Epithelial cell of proximal tubule (primary cell): Measurements from ENCODE around the gene RGS9. TPM values are rescaled to one million over a fixed set of nuclear protein-coding genes. Genes with fewer than 3 reads are reported as not detected.
A peak's percentile ranks its signal among the peaks of the same experiment; 100 is the strongest.

ENCODE experiments used
- DNase-seq: peaks from one replicate; pipeline ENCODE4 v3.0.0-alpha.2; 2011; ENCODE audit warnings: low read depth
- H3K4me3 ChIP-seq: 2 replicates; pipeline ENCODE4 v1.5.1; 2011; ENCODE audit warnings: low read depth, mild to moderate bottlenecking, low read length
- total RNA-seq: library from RNA; depleted of rRNA; stranded (reverse); fragments of >200 nt; gene quantifications from 2 replicates; pipeline ENCODE4 v1.2.3, GENCODE V29; 2015
- TF ChIP-seq, protein P1 (sequence below): conservative IDR thresholded peaks from 2 replicates; pipeline ENCODE4 v1.5.1; 2012; ENCODE audit warnings: low read depth, mild to moderate bottlenecking, low read length

The RGS9 gene
- total RNA-seq, 1 donor from 2014 or later: 5.2 TPM

DNA sequence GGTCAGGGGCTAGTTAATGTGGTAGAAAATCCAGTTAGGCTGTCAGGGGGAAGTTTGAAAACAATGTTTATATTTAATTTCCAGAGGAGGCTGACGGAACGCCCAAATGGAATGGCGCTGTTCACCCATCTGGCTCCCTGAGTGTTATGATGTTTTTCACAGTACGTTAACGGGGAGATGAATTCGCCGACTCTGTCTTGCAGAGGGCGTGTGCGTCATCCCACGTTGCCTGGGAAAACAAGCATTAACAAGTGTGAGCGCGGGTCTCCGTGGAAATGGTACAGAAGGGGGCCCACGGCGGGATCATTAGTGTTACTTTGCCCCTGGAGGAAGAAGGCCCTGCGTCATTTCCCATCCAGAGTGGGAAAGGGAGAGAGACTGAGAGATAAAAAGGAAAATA lies 29.6 kb downstream of the RGS9 start:
- TF ChIP-seq, protein P1, sequence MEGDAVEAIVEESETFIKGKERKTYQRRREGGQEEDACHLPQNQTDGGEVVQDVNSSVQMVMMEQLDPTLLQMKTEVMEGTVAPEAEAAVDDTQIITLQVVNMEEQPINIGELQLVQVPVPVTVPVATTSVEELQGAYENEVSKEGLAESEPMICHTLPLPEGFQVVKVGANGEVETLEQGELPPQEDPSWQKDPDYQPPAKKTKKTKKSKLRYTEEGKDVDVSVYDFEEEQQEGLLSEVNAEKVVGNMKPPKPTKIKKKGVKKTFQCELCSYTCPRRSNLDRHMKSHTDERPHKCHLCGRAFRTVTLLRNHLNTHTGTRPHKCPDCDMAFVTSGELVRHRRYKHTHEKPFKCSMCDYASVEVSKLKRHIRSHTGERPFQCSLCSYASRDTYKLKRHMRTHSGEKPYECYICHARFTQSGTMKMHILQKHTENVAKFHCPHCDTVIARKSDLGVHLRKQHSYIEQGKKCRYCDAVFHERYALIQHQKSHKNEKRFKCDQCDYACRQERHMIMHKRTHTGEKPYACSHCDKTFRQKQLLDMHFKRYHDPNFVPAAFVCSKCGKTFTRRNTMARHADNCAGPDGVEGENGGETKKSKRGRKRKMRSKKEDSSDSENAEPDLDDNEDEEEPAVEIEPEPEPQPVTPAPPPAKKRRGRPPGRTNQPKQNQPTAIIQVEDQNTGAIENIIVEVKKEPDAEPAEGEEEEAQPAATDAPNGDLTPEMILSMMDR: no peak
- H3K4me3 ChIP-seq: no peak overlapping the region

DNA sequence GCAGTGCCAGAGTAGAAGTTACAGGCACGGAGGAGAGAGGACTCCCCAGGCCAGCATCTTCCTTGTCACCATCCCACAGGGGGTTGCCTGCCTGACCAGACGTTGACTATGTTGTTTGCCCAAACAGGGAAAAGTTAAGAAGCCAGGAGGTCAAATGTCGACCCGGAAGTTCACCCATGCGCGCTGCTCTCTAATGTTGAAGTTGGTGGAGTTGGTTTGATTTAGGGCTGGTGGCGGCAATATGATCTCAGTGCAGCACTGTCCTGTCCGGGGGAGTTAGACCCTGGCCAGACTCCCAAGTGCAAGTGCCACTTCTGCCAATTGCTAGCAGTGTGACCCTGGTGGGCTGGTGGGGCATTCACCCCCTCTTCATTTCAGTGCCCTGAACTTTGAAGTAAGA lies 30.4 kb downstream of the RGS9 start:
- TF ChIP-seq, protein P1: no peak
- no peak for DNase-seq
- no peak overlapping the region for H3K4me3 ChIP-seq

More for the DNA sequence above, 29.6 kb downstream of the RGS9 start:
- no peak for DNase-seq

DNA sequence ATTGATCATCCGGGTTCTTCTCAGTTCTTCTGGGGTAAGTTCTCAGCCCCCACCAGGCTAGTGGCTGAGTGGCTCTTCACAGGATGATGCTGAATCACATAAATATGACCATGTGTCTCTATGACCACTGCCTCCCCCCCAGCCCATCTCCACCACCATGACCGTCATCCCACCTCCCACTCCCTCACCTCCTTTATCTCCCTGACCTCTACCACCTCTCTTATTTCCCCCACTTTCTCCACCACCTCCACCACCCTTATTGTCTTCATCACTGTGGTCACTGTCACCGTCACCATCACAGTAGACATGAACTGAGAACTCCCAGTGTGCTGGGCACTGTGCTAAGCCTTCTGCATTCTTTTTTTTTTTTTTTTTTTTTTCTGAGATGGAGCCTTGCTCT lies 32.5 kb downstream of the RGS9 start:
- DNase-seq: no peak
- TF ChIP-seq, protein P1: no peak

DNA sequence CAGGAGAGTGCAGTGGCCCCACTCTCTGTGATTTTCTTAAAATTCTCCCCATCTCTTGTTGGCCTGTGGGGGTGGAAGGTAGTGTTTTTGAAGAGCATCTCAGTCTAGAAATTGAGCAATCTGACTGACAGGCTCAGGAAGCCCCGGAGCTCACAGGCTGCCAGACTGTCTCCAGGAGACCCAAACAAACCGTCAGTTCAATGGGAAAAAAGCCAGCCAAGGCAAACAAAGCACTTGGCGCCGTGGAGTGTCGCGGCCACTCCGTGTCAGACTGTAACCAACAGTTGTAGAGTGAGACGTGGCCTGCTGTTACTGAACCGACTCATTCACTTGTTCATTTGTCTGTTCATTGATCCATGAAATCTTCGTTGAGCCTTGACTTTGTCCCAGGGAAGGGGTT lies 33.7 kb downstream of the RGS9 start:
- TF ChIP-seq, protein P1: no peak
- DNase-seq: peak; percentile 80
- H3K4me3 ChIP-seq: no peak overlapping the region

More for the DNA sequence above, 32.5 kb downstream of the RGS9 start:
- no peak overlapping the region for H3K4me3 ChIP-seq

DNA sequence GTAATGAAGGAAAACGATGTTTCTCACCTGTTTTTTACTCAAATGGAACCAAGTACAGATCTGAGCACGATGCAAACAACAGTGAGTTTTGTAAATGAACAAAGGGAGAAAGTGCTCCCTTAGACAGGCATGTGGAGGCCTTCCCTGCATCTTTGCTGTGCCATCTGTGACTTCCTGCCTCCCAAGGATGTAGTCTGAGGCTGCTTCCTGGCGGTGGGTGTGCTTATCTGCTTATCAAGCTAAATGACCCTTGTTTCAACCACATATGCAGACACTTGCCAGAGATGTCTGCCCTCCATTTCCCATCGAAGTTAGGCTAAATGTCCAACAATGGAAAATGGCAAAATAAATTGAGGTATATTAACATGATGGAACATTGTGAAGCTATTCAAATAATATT lies 34.6 kb downstream of the RGS9 start:
- H3K4me3 ChIP-seq: no peak overlapping the region

DNA sequence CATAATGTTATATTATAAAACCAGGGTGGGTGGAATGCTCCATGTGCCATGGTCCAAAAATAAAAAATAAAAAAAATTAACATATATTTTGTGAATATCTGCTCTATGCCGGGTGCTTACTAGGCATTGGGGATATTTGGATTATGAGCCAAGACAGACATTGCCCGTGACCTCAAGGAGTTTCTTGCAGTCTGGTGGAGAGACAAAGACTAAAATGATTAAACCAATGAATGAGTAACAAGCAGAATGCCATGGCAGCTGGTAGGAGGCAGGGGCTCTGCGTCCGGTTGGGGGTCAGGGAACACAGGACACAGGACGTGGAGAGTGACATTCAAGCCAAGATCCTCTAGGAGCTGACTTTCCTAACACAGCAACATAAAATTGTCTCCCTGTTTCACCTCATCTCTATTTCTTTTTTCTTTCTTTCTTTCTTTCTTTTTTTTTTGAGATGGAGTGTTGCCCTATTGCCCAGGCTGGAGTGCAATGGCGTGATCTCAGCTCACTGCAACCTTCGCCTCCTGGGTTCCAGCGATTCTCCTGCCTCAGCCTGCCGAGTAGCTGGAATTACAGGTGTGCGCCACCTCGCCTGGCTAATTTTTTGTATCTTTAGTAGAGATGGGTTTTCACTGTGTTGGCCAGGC lies 35.4 kb downstream of the RGS9 start:
- no peak for DNase-seq
- TF ChIP-seq, protein P1: no peak
- H3K4me3 ChIP-seq: no peak overlapping the region

More for the DNA sequence above, 34.6 kb downstream of the RGS9 start:
- TF ChIP-seq, protein P1: no peak
- DNase-seq: no peak

DNA sequence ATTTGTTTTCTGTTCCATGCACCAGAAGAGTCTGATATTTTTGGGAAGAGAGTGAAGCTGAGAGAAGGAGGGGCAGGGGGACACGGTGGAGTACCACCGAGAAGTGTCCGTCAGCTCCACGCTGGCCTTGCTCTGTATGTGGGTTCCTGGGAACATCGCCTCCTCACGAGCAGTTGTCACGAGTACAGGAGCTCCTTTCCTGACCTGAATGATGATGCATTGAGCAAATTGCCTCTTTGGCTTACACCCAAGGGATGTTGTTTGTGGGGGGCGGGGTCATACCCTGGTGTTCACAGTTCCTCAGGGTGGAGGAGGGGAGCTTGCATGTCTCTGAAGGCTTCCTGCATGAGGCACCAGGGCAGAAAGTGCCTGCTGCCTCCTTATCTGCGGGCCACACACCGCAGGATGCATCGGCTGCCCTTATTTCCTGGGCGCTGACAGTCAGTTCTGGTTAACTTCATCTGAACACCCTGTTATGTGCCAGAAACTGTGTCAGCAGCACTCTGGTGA lies 36.2 kb downstream of the RGS9 start:
- DNase-seq: peak; percentile 68
- TF ChIP-seq, protein P1: no peak
- H3K4me3 ChIP-seq: no peak overlapping the region
